Fibroblast of upper back skin (primary cell): ENCODE data around the gene PRKN.

ENCODE experiments used
- DNase-seq: peaks from one replicate; pipeline ENCODE4 v3.0.0-alpha.2; 2013

Gene PRKN

DNA sequence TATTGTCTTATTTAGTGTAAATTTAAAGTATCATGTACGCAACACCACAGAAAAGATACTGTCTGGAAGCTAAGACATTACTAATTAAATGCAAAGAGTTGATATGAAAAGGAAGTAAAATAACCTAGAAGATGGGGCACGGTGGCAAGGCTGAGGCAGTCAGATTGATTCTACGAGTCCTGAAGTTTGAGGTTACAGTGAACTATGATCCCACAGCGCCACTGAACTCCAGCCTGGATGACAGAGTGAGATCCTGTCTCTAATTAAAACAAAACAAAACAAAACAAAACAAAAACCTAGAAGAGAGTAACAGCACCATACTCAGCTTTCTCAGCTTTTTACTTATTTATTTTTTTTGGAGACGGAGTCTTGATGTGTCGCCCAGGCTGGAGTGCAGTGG, 199.0 kb downstream of the PRKN start:
- no peak for DNase-seq

DNA sequence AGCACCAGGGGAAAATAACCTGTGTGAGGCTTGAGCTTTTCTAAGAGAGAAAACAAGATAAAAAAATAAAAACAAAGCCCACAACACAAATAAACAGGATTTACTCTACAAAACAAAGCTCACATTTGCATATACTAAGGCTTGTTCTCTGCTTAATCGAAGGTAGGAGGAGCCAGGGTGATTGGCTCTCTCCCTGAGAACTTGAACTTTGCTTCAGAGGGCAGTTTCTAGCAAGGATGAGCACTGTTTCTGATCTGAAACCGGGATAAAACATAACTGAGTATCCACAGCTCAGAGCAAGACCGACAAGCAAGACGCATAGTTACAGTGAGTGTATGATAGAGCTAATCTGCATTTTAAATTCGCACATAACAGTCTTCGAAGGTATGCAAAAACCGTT, 200.6 kb downstream of the PRKN start:
- no peak for DNase-seq

DNA sequence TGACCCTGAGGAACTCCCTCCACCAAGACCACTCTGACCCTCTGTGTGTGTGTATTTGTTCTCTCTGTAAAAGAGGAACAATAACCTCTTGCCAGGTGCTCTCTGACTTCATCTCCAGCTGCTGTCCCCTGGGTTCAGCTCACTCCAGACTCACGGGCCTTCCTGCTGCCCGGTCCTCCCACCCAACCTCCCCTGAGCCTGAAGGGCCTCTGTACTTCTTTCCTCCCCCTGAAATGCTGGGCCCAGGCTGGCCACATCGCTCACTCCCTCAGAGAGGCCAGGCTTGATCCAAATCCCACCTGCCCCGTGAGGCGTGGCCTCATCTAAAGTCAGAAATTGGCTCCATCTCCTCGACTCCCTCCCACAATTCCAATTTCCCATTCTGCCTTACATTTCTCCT, 202.4 kb downstream of the PRKN start:
- DNase-seq, result no peak

DNA sequence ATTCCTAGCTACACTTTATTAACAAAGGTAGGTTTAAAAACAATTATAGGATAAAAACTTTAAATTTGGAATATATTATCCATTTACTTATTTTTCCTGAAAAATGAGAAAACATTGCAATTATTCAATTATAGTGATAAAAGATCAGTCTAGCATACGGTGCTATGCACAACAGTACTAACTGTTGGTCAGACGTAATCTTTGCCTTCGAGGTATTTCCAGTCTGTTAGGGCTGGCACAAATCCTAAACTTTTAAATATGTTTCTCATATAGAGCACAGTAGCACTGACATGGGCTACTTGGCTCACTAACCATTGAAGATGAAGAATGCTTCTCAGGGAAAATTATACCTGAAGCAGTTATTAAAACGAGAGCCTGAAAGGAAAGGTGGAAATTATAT, 214.8 kb downstream of the PRKN start:
- DNase-seq, result no peak

DNA sequence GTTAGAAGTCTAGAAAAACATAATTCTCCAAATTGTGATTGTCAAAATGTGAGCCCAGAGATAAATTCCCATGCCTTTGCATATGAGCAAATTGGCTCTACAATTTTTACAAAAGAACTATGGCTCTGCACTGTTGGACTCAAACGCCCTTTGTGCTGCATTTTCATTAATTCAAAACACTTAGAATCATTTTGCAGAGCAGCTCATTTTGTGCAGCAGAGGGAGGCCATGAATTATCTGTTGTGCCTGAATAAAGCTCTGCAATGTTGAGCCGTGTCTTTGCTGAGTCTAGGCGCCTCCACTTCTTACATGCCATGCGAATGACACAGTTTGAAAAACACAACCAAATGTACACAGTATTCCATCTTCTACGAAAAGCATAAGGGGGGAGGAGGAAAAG, 230.2 kb downstream of the PRKN start:
- DNase-seq, result no peak

DNA sequence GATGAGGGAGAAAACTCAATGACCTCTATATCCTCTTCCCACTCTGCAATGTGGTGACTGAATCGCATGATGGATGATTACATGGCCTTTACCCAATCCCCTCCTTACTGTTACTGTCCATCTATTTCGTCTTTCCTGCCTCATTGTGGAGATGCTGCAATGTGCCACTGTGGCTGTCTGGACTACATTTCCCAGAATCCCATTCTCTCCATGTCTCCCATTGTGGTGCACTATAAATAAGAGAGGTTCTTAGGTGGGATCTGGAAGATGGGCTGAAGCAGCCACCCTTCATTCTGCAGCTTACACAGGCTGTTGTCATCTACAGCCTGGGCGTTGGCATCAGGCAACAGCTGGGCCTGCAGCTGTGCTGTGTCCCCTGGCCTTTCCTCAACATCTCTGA, 233.6 kb downstream of the PRKN start:
- no peak for DNase-seq

DNA sequence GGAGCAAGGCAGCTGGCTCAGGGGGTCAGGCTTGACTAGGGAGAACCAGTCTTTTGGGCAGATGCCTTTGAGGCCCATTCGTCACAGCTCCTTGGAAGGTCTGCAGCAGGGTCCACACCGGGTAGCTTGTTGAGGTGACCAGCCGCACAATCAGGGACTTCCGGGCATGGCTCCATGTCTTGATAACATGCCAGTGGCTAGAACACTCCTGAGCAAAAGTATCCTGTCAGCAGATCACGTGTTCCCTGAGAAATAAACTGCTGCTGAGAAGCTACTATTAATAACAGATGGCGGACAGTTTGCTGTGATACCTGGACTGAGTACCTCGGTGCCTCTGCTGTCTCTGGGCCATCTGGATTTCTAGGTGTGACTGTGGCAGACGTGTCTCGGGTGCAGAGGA, 235.9 kb downstream of the PRKN start:
- DNase-seq, result no peak

DNA sequence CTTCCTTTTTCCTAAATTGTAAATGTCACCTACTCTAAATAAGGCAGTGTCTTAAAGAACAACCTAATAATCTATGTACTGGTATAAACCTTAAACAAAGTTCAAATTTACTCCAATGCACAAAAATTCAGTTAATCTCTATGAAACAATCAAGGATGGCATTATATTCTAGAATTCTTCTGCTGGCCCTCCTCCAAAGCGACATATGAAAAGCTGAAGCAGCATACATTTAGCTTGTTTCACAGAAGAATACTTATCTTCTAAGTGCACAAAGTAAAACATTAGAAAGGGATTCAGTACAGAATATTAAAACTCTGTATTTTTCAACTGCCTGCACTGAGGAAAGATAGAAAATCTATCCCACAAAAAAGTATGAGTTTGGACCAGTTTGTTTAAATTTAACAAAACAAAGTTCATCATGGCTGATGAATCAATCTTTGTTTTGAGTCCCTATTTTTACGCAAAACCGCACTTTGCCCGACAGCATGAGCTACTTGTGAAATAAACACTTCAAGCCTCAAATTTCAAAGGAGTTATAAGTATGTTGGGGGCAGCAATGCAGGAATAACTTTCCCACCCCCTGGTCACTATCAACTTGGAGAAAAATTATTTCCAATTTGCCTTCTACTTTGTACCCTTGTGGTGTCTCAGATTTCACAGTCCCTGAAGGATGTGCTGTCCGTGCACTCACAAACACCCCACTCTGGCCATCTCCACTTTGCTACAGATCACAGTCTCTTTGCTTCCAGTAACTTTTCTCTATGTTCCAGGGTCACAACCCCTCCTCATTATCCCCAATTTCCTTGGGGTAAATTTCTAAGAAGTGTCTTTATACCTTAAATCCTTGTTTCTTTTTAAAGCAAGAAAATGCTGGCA, 238.2 kb downstream of the PRKN start:
- DNase-seq, result no peak

DNA sequence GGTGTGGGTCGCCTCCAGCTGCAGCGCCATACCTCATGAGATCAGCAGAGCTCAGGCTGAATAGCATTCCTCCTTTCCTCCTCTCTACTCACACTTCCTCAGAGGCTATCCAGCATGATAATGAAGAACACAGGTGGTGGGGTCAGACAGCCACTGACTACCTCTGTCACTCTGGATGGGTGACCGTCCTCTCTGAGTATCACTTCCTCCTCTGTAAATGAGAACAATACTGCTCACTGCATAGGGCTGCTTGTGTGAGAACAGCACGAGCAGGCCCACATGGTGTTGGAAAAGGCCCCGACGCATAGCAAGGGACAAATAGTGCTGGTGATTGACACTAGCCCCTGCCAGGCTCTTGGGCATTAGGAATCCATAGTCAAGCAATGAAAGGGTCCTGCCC, 239.1 kb downstream of the PRKN start:
- no peak for DNase-seq

DNA sequence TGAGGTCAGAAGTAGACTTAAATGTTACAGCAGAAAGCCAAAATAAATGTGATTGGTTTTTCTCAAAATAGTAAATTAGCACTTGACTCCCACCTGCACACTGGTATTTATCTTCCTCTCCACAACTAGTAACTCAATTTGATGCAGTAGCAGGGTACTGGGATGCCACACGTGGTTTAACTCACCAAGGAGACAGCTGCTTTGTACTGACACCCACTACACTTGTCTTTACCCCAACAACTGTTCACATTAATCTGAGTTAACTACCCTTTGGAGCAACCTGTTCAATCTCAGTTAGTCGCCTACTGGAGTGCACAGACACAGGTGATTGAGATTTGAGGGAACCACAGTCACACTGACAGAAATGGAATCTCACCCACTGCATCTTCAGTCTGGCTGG, 242.1 kb downstream of the PRKN start:
- DNase-seq, result no peak

DNA sequence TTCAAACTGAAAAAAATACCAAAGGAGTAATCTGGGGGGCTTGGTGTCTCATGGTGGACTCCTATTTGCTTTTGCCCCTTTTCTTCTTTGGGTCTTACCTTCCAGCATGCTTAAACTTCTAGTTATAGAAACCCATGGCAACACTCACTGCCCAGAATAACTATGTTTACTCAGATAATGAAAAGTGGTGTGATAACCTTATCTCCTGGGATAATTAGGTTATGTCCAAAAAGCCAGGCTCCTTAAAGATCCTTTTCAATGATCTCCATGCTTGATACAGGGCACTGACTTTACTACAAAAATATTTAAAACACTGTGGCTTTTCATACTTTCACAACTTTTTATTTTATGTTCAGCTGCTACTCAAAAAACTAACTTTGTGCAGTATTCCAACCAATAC, 245.6 kb downstream of the PRKN start:
- no peak for DNase-seq

DNA sequence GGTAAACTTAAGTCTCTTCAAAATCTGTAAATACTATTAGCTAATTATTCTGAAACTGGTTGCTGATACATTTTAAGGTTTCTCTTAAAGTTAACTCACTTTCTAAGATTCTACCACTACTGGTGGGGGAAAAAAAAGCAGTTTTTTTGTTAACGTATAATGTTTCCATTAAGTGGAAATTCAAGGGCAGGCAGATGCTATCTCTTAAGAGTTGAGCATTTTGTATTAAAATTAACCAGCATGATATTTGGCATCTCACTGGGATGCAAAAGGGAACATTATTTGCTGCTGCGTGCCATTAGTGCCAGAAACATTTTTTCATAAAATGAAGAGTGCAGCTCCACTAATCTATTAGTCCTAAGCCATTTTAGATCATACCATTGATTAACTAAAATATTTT, 246.2 kb downstream of the PRKN start:
- no peak for DNase-seq

DNA sequence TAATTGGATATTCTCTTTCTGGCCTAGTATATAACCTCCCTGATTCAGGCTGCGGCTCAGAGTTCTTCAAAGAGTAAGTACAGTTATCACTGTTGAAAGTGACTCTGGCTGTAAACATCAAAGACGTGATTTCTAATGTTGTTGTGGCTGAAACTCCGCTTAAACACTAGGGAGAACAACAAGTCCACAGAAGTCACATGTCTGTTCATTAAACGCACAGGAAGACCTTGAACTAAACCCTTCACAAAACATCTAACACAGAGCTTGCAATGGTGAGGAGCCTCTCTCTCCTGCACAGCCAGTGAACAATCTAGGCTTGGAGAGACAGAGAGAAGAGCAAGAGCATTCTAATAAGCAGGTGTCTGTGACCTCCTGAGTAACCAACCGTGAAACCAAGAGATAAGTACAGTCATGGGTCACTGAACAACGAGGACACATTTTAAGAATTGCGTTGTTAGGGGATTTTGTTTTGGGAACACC, 249.3 kb downstream of the PRKN start:
- DNase-seq, result no peak

DNA sequence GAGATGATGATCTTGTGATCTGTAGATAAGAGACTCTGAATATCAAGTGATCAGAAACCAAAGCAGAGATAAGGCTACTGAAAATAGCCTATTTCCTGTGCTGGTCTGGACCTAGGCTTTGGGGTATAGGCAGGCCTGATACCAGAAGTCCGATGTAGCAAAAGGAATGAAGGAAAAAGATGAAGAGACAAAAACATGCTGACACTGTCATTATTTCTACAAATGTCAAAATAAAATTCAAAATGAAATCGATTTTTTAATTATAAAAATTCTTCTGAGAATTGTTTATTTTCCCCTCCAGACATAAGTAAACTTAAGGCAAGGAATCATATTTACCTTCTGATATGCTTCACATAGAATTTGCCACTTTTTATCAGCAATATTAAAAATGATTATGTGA, 252.8 kb downstream of the PRKN start:
- no peak for DNase-seq

DNA sequence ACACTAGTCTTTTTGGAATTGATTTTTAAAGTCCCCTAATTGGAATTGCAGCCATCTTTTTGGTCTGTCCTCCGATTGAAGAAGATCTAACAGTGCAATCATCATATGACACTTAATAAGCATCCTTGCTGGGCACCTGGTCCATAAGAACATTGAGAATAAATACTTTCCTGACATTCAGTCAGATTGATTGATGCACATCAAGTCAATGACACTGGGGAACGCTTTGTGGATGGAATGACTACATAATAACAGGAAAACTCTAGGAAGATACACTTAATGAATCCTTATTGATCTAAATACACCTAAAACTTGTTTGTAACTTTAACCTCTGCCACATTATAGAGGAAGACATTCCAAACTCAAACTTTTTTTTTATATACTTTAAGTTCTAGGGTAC, 255.7 kb downstream of the PRKN start:
- DNase-seq, result no peak

DNA sequence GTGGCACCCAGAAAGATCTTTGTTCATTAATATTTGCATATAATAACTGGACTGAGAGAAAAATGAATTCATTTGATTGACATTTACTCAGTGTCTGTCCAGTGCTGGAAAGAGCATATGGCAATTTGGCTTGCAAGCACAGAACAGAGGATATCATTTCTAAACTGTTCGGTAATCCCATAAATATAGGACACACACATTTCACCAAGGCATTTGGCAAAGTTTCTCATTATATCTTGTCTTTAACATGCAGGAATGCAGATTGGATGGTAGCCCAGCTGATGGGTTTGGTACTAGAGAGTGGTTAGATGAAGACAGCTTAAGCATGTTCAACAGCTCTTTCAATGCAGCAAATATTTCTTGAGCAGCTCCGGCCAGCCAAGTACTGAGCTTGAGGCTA, 259.2 kb downstream of the PRKN start:
- DNase-seq, result peak; percentile 81

DNA sequence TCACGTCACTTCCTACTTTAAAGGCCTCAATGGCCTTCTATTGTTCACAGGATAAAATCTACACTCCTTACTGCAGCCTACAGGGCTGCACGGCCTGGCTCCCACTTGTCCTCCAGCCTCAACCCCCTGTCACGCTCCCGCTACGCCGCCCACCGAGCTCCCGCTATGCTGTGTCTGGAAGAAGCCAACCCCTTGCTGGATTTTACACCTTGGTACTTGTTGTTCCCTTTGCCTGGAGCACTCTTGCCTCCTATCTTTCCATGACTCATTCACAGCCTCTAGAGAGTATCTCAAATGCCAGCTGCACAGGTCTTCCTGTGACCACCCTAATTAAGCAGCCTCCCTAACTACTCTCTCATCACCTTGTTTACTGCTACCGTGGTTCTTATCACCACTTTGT, 259.9 kb downstream of the PRKN start:
- DNase-seq, result no peak

DNA sequence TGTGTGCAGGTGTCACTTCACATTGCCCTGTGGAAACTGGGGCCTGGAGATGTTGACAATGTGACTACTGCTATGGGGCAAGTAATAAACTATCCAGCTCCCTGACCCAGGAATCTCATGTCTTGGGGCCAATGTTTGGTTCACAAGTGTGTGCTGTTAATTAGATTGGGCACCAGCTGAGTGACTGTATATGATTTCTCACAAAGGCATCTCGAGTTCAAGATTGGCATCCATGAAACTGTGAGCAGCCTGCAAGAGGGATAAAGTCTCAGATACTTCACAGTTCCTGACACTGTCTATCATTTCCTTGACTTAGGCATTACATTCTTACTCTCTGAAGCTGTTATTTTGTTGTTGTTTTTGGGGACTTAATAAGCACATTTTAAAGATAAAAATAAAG, 264.0 kb downstream of the PRKN start:
- no peak for DNase-seq

DNA sequence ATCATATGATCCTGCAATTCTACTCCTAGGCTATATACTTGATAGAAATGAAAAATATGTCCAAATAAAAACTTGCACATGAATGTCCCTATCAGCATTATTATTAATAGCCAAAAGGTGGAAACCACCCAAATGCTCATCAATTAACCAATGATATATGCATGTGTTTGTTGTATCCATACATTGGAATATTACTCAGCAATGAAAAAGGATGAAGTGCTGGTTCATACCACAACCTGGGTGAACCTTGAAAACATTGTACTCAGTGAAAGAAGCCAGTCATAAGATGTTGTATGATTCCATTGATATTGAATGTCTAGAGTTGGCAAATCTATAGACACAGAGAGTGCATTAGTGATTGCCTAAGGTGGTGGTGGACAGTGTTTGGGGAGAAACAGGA, 267.6 kb downstream of the PRKN start:
- no peak for DNase-seq

DNA sequence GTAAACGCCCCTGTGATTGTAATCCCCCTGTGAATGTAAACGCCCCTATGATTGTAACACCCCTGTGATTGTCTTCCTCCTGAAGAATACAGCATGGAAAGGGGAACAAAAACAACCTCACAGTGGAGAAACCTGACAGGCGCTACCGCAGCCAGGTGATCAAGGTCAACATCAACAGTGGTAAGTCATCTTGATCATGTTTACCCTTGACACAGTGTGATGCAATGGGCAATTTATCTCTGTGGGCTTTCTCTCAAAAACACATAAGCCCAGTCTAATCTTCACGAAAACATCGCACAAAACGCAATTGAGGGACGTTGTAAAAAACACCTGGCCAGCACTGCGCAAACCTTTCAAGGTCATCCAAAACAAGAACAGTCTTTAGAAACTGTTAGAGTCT, 277.2 kb downstream of the PRKN start:
- no peak for DNase-seq

DNA sequence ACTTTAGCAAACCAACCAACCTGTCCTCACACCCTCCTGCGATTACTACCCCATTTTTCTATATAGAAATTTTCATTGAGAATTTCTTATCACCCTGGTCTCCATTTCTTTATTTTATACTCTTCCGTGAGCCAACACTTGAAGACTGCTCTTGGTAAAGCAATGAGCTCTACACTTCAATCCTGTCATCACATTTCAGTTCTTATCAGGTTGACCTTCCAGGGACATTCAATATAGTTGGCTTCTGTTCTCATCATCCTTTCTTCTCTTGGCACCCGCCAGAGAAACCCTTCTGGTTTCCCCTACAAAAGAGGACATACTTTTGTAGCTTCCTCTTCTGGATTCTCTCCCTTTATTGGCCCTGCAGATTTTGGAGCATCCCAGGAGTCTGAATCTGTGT, 279.3 kb downstream of the PRKN start:
- no peak for DNase-seq

DNA sequence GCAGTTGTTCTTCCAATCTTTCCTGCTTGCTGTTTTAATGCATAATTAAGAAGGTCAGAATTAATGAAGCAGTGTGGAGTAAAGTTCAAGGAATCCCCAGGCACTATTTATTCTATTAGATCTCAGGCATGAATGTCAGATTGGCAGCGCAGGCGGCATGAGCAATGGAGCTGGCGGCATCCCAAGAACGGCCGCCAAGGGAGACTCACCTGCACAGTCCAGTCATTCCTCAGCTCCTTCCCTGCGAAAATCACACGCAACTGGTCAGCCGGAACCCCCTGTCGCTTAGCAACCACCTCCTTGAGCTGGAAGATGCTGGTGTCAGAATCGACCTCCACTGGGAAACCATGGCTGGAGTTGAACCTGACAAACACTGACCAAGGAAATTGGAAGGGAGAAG, 284.5 kb downstream of the PRKN start:
- no peak for DNase-seq

DNA sequence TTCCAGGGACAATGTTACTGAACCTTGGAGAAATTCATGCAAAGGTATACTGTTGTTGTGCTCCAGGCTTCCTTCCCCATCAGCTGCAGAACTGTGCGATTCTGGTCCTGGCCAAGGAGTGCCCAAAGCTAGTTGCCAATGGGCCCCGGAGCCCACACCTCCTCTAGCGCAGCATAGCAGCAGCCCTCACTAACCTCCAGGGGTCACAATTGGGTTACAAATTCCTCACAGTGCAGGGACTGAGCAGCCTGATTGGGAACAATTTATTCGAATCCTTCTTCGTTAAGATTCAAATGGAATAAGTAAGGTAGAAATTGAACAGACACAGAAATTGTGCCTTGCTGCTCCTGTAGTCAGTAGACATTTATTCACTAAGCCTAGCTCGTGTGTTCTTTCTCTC, 284.9 kb downstream of the PRKN start:
- DNase-seq, result peak; percentile 3

DNA sequence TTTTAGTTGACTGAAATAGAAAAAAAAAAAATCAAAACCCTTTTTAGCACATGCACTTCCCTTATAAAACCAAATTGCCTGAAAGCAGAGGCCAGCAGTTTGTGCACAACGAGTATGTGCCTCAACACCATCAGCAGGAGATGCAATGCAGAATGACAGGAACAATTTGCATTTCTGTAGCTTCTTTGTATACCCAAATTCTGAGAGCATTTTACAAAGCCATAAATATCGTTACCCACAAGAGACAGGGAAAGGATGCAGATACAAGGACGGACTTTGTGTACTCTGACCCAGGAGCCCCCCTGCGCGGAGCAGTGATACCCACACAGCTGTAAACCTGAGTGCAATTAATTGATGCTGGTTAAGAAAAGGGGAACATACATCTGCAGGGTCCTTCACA, 285.6 kb downstream of the PRKN start:
- DNase-seq, result no peak

DNA sequence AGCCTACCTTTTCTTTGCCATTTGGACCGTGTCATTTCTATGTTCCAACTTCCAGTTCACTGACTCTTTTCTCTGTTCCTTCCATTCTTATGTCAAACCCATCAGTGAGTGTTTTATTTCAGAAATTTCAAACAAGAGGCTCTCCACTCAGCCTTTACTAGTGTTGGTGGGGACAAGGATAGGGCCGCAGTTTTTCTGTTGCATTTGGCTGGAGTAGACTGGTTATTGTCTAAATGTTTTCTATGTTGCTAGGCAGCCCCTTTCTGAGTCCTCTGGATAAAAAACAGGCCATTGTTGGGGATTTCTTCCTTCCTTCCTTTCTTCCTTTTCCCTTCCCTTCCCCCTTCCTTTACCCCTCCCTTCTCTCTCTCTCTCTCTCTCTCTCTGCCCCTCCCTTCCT, 288.6 kb downstream of the PRKN start:
- no peak for DNase-seq
